Measurements from ENCODE around the gene ABHD1.

- TF ChIP-seq CTCF (conservative IDR thresholded peaks at IDR 0.05; ENCODE audit: low read depth in 2 of 2) (0 out of 4 replicates have a peak, but pooled peaks of 1 of the 2 experiments have one; percentile 7), ZNF114 (CRISPR knock-in tag; IDR thresholded peaks at IDR 0.05) (no peak), EZH2phosphoT487 (IDR thresholded peaks at IDR 0.05; ENCODE audit: unreplicated experiment) (no peak), POLR2AphosphoS5 (IDR thresholded peaks at IDR 0.05; ENCODE audit: low read depth) (no peak), EZH2 (IDR thresholded peaks at IDR 0.05; ENCODE audit: low read depth, unreplicated experiment) (no peak), CREB1 (CRISPR knock-in tag; IDR thresholded peaks at IDR 0.05; ENCODE audit: low read depth) (no peak), NANOG (IDR thresholded peaks at IDR 0.05; ENCODE audit: borderline replicate concordance) (no peak), ZNF331 (CRISPR knock-in tag; IDR thresholded peaks at IDR 0.05; ENCODE audit: low read depth) (no peak), JUNB (IDR thresholded peaks at IDR 0.05; ENCODE audit: unreplicated experiment) (no peak), STAT1 (IDR thresholded peaks at IDR 0.05; ENCODE audit: unreplicated experiment) (no peak)
- TF ChIP-seq, protein P1, sequence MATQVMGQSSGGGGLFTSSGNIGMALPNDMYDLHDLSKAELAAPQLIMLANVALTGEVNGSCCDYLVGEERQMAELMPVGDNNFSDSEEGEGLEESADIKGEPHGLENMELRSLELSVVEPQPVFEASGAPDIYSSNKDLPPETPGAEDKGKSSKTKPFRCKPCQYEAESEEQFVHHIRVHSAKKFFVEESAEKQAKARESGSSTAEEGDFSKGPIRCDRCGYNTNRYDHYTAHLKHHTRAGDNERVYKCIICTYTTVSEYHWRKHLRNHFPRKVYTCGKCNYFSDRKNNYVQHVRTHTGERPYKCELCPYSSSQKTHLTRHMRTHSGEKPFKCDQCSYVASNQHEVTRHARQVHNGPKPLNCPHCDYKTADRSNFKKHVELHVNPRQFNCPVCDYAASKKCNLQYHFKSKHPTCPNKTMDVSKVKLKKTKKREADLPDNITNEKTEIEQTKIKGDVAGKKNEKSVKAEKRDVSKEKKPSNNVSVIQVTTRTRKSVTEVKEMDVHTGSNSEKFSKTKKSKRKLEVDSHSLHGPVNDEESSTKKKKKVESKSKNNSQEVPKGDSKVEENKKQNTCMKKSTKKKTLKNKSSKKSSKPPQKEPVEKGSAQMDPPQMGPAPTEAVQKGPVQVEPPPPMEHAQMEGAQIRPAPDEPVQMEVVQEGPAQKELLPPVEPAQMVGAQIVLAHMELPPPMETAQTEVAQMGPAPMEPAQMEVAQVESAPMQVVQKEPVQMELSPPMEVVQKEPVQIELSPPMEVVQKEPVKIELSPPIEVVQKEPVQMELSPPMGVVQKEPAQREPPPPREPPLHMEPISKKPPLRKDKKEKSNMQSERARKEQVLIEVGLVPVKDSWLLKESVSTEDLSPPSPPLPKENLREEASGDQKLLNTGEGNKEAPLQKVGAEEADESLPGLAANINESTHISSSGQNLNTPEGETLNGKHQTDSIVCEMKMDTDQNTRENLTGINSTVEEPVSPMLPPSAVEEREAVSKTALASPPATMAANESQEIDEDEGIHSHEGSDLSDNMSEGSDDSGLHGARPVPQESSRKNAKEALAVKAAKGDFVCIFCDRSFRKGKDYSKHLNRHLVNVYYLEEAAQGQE (IDR thresholded peaks at IDR 0.05; ENCODE audit: unreplicated experiment) = no peak
These were observed 31.6 kb upstream of the ABHD1 start for GRCh38 chr2:27091746-27092695.

Measured in GM23338 (cell line).